Right lobe of liver (tissue), 6 donors: ENCODE results near the gene FSTL3. TPM values are rescaled to one million over a fixed set of nuclear protein-coding genes. Genes with fewer than 3 reads are reported as not detected.

Experiments
- ATAC-seq, 4 donors: fragments of 200-7000 bp; cut with Tn5 transposase; one replicate each; pipeline ENCODE4 v1.9.1; 2020; ENCODE audit warnings: mild to moderate bottlenecking in 4 of 4, moderate library complexity in 4 of 4
- DNase-seq, 3 donors: peaks; one replicate each; pipeline ENCODE4 v3.0.0-alpha.2; 2020
- H3K27ac ChIP-seq, 3 donors: fragments of 200-600 bp; one replicate each; pipeline ENCODE4 v1.8.0; 2022
- H3K27me3 ChIP-seq, 2 donors: fragments of 200-600 bp; one replicate each; pipeline ENCODE4 v1.8.0; 2022
- H3K36me3 ChIP-seq, 4 donors: fragments of 200-600 bp; sonication (generic) in 1 of 4; one replicate each; pipeline versions ENCODE4 v1.5.1 to v1.8.0; 2017 to 2022; ENCODE audit warnings: control low read depth in 1 of 4
- H3K4me1 ChIP-seq, 4 donors: fragments of 200-600 bp; sonication (generic) in 1 of 4; one replicate each; pipeline versions ENCODE4 v1.5.1 to v1.8.0; 2017 to 2022; ENCODE audit warnings: control low read depth in 1 of 4
- H3K4me3 ChIP-seq, 3 donors: fragments of 200-600 bp; one replicate each; pipeline ENCODE4 v1.8.0; 2022
- H3K9me3 ChIP-seq, 4 donors: fragments of 200-600 bp; sonication (generic) in 1 of 4; one replicate each; pipeline versions ENCODE4 v1.5.1 to v1.8.0; 2017 to 2022; ENCODE audit warnings: control low read depth in 1 of 4
- CTCF ChIP-seq, 4 donors: fragments of 200-600 bp in 3 of 4; fragments of 450-650 bp in 1 of 4; IDR thresholded peaks; one replicate each; pipeline versions ENCODE4 v1.5.1 to v1.8.0; 2016 to 2022; ENCODE audit warnings: antibody characterized with exemption in 4 of 4, mild to moderate bottlenecking in 2 of 4
- POLR2A ChIP-seq: fragments of 450-650 bp; IDR thresholded peaks from one replicate; pipeline ENCODE4 v1.6.1; 2017; ENCODE audit warnings: antibody characterized with exemption, mild to moderate bottlenecking
- WGBS: methylation state at CpG from one replicate; pipeline ENCODE4 v1.1.6; 2018; ENCODE audit warnings: low coverage, low lambda C conversion rate; ENCODE audit not compliant: insufficient coverage; ENCODE audit errors: missing lambda C conversion rate; 5-methylcytosine and 5-hydroxymethylcytosine counted together
- intact Hi-C, 2 donors: fragments of 100-400 bp; cut with DNase I; formaldehyde crosslinking; loops; one replicate each; pipeline versions ENCODE4 v1.11.2 to v1.14.1; 2022
- total RNA-seq, 6 experiments: library from RNA; depleted of rRNA in 2 of 6; stranded (reverse); fragments of >200 nt in 2 of 6; fragmentation: NEBNext Ultra II Directional in 3 of 6; extraction: Animal tissue kit (Norgen Biotek cat#: 25700) in 3 of 6; gene quantifications; one replicate each; pipeline versions ENCODE4 v1.1.0 to v1.2.4, GENCODE V29; 2016 to 2023
- donor health status: DM: no; HTN: yes; CAD: no.
- donor health status: DM: no; HTN: no; CAD: no.
- donor health status: DM: no; HTN: no; CAD: no.
- donor health status: DM: no; HTN: yes; CAD: no.
- donor health status: DM: no; HTN: yes; CAD: no.

The FSTL3 gene
- total RNA-seq, 6 experiments from 2014 or later: 4.2 to 18.7 (median 10.4) TPM

- DNase-seq: peak; percentile 79 to 92 (median 92)
- no peak for TF ChIP-seq CTCF (IDR thresholded peaks at IDR 0.05)
- peak; percentile 59 for TF ChIP-seq POLR2A
- peak; percentile 51 to 70 (median 65) for ATAC-seq
Observed at GRCh38 chr19:660793-661426, 15.3 kb upstream of the FSTL3 start.

GRCh38 chr19:661427-662196 is 14.6 kb upstream of the FSTL3 start:
- no peak for DNase-seq
- peak overlapping the region; percentile 94 to 99 (median 97) for H3K4me3 ChIP-seq
- intact Hi-C loops: no loop called here
- peaks cover 0 to 57% (median 23%) of the 10 kb centered on the region in 4 donors for H3K4me1 ChIP-seq
- ATAC-seq: peak; percentile 17 to 47 (median 36)
- no peaks in the 10 kb centered on the region for H3K27me3 ChIP-seq
- no peaks in the 10 kb centered on the region for H3K36me3 ChIP-seq
- 0% methylated on average over 20 of the region's 31 CpGs for WGBS
- TF ChIP-seq POLR2A: no peak
- H3K9me3 ChIP-seq: no peaks in the 10 kb centered on the region
- H3K27ac ChIP-seq: peak overlapping the region; percentile 79 to 95 (median 94)

More at GRCh38 chr19:660793-661426, 15.3 kb upstream of the FSTL3 start:
- 4% methylated on average over 7 of the region's 20 CpGs for WGBS
- no peaks in the 10 kb centered on the region for H3K36me3 ChIP-seq
- H3K4me3 ChIP-seq: peak overlapping the region; percentile 94 to 99 (median 97)
- intact Hi-C loops: no loop called here
- H3K4me1 ChIP-seq: peaks cover 0 to 57% (median 23%) of the 10 kb centered on the region in 4 donors
- no peaks in the 10 kb centered on the region for H3K27me3 ChIP-seq
- H3K27ac ChIP-seq: peak overlapping the region; percentile 79 to 95 (median 94)
- no peaks in the 10 kb centered on the region for H3K9me3 ChIP-seq

- H3K4me1 ChIP-seq: peaks cover 0 to 50% (median 23%) of the 10 kb centered on the region in 4 donors
- peak overlapping the region; percentile 79 to 95 (median 94) for H3K27ac ChIP-seq
- H3K27me3 ChIP-seq: no peaks in the 10 kb centered on the region
- WGBS: 0% methylated on average over 4 of the region's 81 CpGs
- no peak for TF ChIP-seq POLR2A
- TF ChIP-seq CTCF (IDR thresholded peaks at IDR 0.05): no peak
- no peaks in the 10 kb centered on the region for H3K9me3 ChIP-seq
- ATAC-seq (peak in 2 of 4 donors; percentile 5), DNase-seq (peak; percentile 71 to 79 (median 73))
- H3K4me3 ChIP-seq: peak overlapping the region; percentile 94 to 99 (median 97)
- no peaks in the 10 kb centered on the region for H3K36me3 ChIP-seq
- intact Hi-C loops: no loop called here
Observed at GRCh38 chr19:662207-662961, 13.8 kb upstream of the FSTL3 start.

GRCh38 chr19:662962-663681 is 13.1 kb upstream of the FSTL3 start, which contains the start of gene RNF126:
Gene RNF126 (minus strand): TSS chr19:663214. CDS start chr19:663121, 93 bp downstream.
- WGBS: 2% methylated on average over 12 of the region's 97 CpGs
- H3K36me3 ChIP-seq: no peaks in the 10 kb centered on the region

More at GRCh38 chr19:662962-663681, 13.1 kb upstream of the FSTL3 start, which contains the start of gene RNF126:
- no peaks in the 10 kb centered on the region for H3K27me3 ChIP-seq
- H3K4me1 ChIP-seq: peaks cover 0 to 43% (median 19%) of the 10 kb centered on the region in 4 donors
- H3K9me3 ChIP-seq: no peaks in the 10 kb centered on the region
- peak; percentile 65 to 82 (median 76) for ATAC-seq
- DNase-seq: peak; percentile 92 to 94 (median 94)
- TF ChIP-seq POLR2A (peak; percentile 80), CTCF (IDR thresholded peaks at IDR 0.05) (no peak)
- H3K27ac ChIP-seq: peak within 1 kb of the TSS; percentile 89 to 95 (median 94)
- intact Hi-C loops: no loop called here
- H3K4me3 ChIP-seq: peak within 1 kb of the TSS; percentile 94 to 99 (median 97)
